K562 (cell line): ENCODE measurements around the gene TOM1L2. TPM values are rescaled to one million over a fixed set of nuclear protein-coding genes. Genes with fewer than 3 reads are reported as not detected.
A peak's percentile ranks its signal among the peaks of the same experiment; 100 is the strongest.

Source experiments
- ARNT ChIP-seq, 2 experiments: fragments of 450-650 bp; IDR thresholded peaks; 2 replicates each; pipeline ENCODE4 v1.6.1; 2016; ENCODE audit warnings: mild to moderate bottlenecking in 1 of 2
- ASH1L ChIP-seq: fragments of 450-650 bp; IDR thresholded peaks from 2 replicates; pipeline ENCODE4 v1.6.1; 2018; ENCODE audit warnings: borderline replicate concordance, mild to moderate bottlenecking, low read depth; ENCODE audit not compliant: partially characterized antibody
- BMI1 ChIP-seq: fragments of 150-350 bp; IDR thresholded peaks from 2 replicates; pipeline ENCODE4 v1.6.1; 2014; ENCODE audit warnings: low read length
- DNMT1 ChIP-seq: fragments of 450-650 bp; IDR thresholded peaks from 2 replicates; pipeline ENCODE4 v1.6.1; 2016; ENCODE audit warnings: antibody characterized with exemption, mild to moderate bottlenecking
- ESRRA ChIP-seq: fragments of 450-650 bp; IDR thresholded peaks from 2 replicates; pipeline ENCODE4 v1.6.1; 2014; ENCODE audit warnings: low read depth, mild to moderate bottlenecking, moderate library complexity, borderline replicate concordance
- ETS1 ChIP-seq: conservative IDR thresholded peaks from 2 replicates; pipeline ENCODE4 v1.6.1; 2011; ENCODE audit warnings: low read depth, mild to moderate bottlenecking, low read length; ENCODE audit not compliant: control insufficient read depth
- HMG20A ChIP-seq: fragments of 450-650 bp; formaldehyde crosslinking; conservative IDR thresholded peaks from 2 replicates; pipeline ENCODE4 v1.4.0; 2020; ENCODE audit warnings: mild to moderate bottlenecking, mixed read lengths
- HNRNPLL ChIP-seq: fragments of 200-400 bp; formaldehyde crosslinking; IDR thresholded peaks from 2 replicates; pipeline ENCODE4 v1.6.1; 2017; ENCODE audit warnings: low read length, low read depth, mild to moderate bottlenecking; ENCODE audit not compliant: poor library complexity, severe bottlenecking
- KAT7 ChIP-seq: sonication (generic); formaldehyde crosslinking; IDR thresholded peaks from 2 replicates; pipeline ENCODE4 v1.8.0; 2022; ENCODE audit warnings: missing genetic modification reagents, mild to moderate bottlenecking, borderline replicate concordance
- KLF13 ChIP-seq: fragments of 450-650 bp; IDR thresholded peaks from 2 replicates; pipeline ENCODE4 v1.6.1; 2016; ENCODE audit warnings: missing genetic modification characterization, low read depth, mild to moderate bottlenecking, missing compliant biosample characterization, moderate library complexity, borderline replicate concordance
- MBD2 ChIP-seq: sonication (generic); IDR thresholded peaks from 2 replicates; pipeline ENCODE4 v1.6.1; 2016; ENCODE audit warnings: low read depth, borderline replicate concordance
- MYNN ChIP-seq, 2 experiments: sonication (generic); formaldehyde crosslinking in 1 of 2; IDR thresholded peaks; 2 replicates each; pipeline versions ENCODE4 v1.5.0 to v1.6.1; 2016 to 2020; ENCODE audit warnings: antibody characterized with exemption in 1 of 2, missing genetic modification reagents in 1 of 2
- NR3C1 ChIP-seq: sonication (generic); formaldehyde crosslinking; IDR thresholded peaks from 2 replicates; pipeline ENCODE4 v1.8.1; 2022; ENCODE audit warnings: missing genetic modification reagents
- SIN3B ChIP-seq: fragments of 450-650 bp; IDR thresholded peaks from 2 replicates; pipeline ENCODE4 v1.6.1; 2017; ENCODE audit warnings: low read depth, mild to moderate bottlenecking, moderate library complexity
- SNIP1 ChIP-seq: fragments of 450-650 bp; IDR thresholded peaks from 2 replicates; pipeline ENCODE4 v1.7.1; 2017; ENCODE audit warnings: low read depth, mild to moderate bottlenecking
- ZFP1 ChIP-seq: fragments of 450-650 bp; formaldehyde crosslinking; IDR thresholded peaks from 2 replicates; pipeline ENCODE4 v1.4.0; 2020; ENCODE audit warnings: mild to moderate bottlenecking, mixed read lengths
- ZNF133 ChIP-seq: fragments of 250-450 bp; sonication (Bioruptor Pico); IDR thresholded peaks from 2 replicates; pipeline ENCODE4 v1.4.0; 2020; ENCODE audit warnings: mild to moderate bottlenecking
- ZNF277 ChIP-seq: fragments of 250-450 bp; sonication (Bioruptor Pico); IDR thresholded peaks from 2 replicates; pipeline ENCODE4 v1.8.0; 2022; ENCODE audit warnings: inconsistent platforms, mild to moderate bottlenecking, moderate library complexity, borderline replicate concordance
- ZNF609 ChIP-seq: sonication (generic); formaldehyde crosslinking; IDR thresholded peaks from 2 replicates; pipeline ENCODE4 v1.8.1; 2023; ENCODE audit warnings: missing genetic modification reagents, mild to moderate bottlenecking, borderline replicate concordance
- ZNF696 ChIP-seq: fragments of 250-450 bp; sonication (Bioruptor Pico); conservative IDR thresholded peaks from 2 replicates; pipeline ENCODE4 v1.4.0; 2020; ENCODE audit warnings: mild to moderate bottlenecking, moderate library complexity
- polyA plus RNA-seq, 8 experiments: library from polyadenylated mRNA; depleted of rRNA in 4 of 8; stranded (reverse) in 5 of 8; unstranded in 3 of 8; fragments of >200 nt; fragmentation: Nextera tagmentation in 2 of 8; fragmentation: Illumina TruSeq in 1 of 8; extraction: Ambion mirVana in 2 of 8; extraction: Trizol in 1 of 8; gene quantifications; 2 replicates each; pipeline versions ENCODE4 v1.2.1 to v1.2.3, GENCODE V29; 2011 to 2014; ENCODE audit warnings: inconsistent platforms in 1 of 8, missing spikeins in 1 of 8
- total RNA-seq, 7 experiments: library from RNA; depleted of rRNA in 6 of 7; stranded (reverse); fragments of >200 nt in 6 of 7; fragmentation: Illumina TruSeq in 2 of 7; extraction: Trizol in 2 of 7; gene quantifications; 2 replicates each; pipeline versions ENCODE4 v1.2.1 to v1.2.3, GENCODE V29; 2011 to 2021; ENCODE audit warnings: low replicate concordance in 1 of 7

TOM1L2 gene
- total and polyA plus RNA-seq, 9 of the 15 experiments (the other 6 are each of a cell fraction or from before 2014, with no cell fraction given) = 0.07 to 6.0 (median 2.5) TPM

GRCh38 chr17:17836250-17836817 is 135.9 kb downstream of the TOM1L2 start (continued):
- no peak for TF ChIP-seq ZNF609 (CRISPR knock-in tag)
- TF ChIP-seq BMI1 = no peak
- TF ChIP-seq KLF13 (tag) = no peak
- no peak for TF ChIP-seq HNRNPLL
- no peak for TF ChIP-seq SIN3B
- peak; percentile 60; the same call in 1 of the 2 replicates for TF ChIP-seq ETS1
- TF ChIP-seq ZFP1 (CRISPR knock-in tag) = no peak
- no peak; the same call in 1 of the 2 replicates for TF ChIP-seq NR3C1 (CRISPR knock-in tag)
- no peak for TF ChIP-seq ARNT (IDR thresholded peaks at IDR 0.05)
- peak; percentile 89 for TF ChIP-seq KAT7 (CRISPR knock-in tag)
- TF ChIP-seq ZNF277 (CRISPR knock-in tag) = no peak
- TF ChIP-seq MYNN (IDR thresholded peaks at IDR 0.05) = 0 out of 2 replicates have a peak, but pooled peaks have one; percentile 31
- no peak for TF ChIP-seq MYNN (CRISPR knock-in tag; IDR thresholded peaks at IDR 0.05)
- no peak for TF ChIP-seq ASH1L
- TF ChIP-seq MBD2 = 0 out of 2 replicates have a peak, but pooled peaks have one; percentile 47
- TF ChIP-seq DNMT1 = no peak
- TF ChIP-seq SNIP1 = no peak
- TF ChIP-seq HMG20A (CRISPR knock-in tag) = no peak
- no peak for TF ChIP-seq ZNF696 (CRISPR knock-in tag)
- TF ChIP-seq ZNF133 (CRISPR knock-in tag) = no peak
- no peak for TF ChIP-seq ESRRA
